Right renal cortex interstitium (tissue), 3 donors: ENCODE results near the gene SYT2. TPM values are rescaled to one million over a fixed set of nuclear protein-coding genes. Genes with fewer than 3 reads are reported as not detected.
"Not testable (repeated sequence)": the region's sequence is repeated elsewhere in the genome, so short reads cannot be mapped to it uniquely, and the experiment has no call there.

Source experiments
- DNase-seq, 3 donors: peaks; one replicate each; pipeline ENCODE4 v3.0.0-alpha.2; 2013; ENCODE audit warnings: low read depth in 3 of 3, low spot score in 2 of 3
- polyA plus RNA-seq, 3 donors: library from polyadenylated mRNA; unstranded; fragments of 120-200 nt; gene quantifications; one replicate each; pipeline ENCODE4 v1.2.1, GENCODE V29; 2013; ENCODE audit not compliant: insufficient read length in 3 of 3

The SYT2 gene
- polyA plus RNA-seq, 3 donors = 2.3 to 2.5 (median 2.4) TPM

DNA sequence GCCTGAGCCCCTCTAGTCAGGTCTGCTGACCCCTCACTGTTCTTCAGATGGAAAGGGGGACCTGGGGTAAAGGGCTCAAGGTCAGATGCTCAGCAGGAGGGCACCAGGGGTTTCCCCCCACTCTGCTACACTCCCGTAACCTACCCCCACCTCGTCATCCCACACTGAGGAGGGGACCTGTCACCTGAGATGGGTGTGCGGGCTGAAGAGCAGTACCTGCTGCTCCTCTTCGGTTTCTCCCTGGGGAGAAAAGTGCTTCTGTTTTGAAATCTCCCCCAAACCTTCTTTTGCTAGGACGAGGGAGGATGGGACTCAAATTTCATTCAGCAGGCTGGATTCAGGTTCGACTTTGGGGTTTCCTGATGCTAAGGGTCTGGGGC, 65.2 kb downstream of the SYT2 start:
- DNase-seq = no peak

DNA sequence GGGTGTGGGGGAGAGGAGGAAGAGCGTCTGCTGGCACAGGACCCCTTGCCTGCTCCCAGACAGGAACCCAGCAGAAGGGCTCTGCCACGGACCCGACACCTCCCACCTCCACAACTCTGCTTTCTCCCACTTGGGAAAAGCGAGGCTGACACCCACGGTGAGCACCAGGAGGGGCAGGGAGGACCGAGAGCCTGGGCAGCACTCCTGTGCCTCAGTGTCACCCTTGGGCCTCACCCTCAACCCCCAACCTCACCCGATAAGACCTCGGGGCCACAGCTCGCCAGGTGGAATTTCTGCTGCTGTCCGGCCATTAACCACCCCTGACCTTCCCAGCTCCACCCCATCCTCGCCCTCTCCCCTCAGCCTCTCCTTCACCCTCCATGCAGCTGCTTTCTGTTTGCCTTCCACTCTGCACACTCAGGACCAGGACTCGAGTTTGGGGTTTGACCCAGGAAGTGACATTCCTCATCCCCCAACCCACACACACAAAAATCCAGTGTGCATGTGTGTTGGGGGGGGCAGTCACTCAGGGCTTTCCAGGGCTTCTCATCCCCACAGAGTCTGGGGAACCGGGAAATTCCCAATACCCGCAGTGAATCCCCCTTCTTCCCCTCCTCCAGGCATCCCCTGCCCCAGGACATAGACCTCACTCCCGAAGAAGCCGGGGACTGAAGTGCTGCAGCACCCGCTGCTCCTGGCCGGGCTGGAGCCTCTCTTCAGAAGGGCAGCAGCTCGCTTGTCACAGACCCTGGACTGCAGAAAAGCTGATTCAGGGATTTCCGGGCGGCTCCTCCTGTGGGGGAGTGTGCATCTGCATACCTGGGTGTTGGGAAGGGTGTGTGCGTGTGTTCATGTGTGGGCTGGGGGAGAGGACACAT, 65.8 kb downstream of the SYT2 start:
- DNase-seq = no peak

DNA sequence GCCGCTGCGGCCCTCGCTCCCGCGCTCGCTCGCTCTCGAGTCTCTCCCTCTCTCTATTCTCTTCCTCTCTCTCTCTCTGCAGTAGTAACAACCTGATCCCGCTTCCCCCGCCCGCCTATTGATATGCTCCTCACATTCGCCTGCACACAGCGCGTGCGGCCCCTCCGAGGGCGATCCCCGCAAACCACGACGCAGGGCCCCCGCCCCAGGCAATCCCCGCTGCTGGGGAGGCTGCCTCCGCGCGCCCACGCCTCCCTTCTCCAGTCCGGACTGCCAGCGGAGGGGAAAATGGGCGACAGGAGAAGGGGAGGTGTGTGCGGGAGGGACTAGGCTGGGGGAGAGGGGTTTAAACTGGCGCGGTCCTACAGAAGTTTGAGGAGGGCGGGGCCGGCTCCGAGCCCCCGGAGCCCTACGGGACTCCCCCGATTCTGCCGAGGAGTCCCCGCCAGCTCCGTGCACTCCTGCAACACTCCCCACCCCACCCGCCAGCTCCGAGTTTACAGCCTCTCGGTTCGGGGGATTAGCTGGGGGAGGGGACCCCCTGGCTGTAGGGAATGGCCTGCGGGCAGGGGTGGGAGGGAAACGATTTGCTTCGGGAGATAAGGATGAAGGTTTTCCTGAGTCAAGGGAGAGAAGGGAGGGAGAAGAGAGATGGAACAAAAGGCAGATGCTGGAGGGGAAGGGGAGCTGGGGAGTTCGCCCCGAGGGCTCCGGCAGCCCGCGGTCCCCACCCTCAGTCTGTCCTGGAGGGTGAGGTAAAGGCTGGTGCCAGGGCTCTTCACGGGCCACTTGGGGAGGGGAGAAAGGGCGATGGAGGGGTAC, 66.6 kb downstream of the SYT2 start:
- DNase-seq = no peak

DNA sequence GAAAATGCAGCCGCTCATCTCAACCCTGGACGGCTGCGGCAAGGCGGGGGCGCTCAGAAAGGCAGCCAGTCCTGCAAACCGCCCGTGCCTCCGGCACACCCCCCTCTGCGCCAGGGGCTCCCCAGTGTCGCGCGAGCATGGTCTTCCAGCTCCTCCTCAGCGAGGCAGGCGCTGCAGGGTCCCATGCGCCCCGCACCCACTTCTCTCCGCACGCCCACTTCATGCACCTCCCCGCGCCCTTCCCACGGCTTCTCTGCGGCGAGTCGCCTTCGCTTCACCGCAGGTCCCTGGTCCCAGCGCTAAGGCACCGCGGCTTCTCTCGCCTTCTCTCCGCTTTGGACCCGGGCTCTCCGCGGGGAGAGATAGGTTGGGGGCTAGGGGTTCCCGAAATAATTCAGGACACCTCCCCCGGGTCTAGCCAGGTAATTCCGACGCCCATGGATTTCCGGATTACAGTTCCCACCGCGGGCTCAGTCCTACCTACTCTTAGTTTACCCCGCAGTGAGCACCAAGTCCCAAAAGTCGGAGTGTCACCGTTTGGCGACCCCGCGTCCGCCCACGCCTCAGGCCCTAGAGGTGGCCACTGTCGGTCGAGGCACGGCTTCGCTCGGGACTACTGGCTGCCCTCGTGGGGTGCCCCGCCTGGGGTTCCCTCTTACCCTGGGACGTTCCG, 67.5 kb downstream of the SYT2 start:
- no peak for DNase-seq

DNA sequence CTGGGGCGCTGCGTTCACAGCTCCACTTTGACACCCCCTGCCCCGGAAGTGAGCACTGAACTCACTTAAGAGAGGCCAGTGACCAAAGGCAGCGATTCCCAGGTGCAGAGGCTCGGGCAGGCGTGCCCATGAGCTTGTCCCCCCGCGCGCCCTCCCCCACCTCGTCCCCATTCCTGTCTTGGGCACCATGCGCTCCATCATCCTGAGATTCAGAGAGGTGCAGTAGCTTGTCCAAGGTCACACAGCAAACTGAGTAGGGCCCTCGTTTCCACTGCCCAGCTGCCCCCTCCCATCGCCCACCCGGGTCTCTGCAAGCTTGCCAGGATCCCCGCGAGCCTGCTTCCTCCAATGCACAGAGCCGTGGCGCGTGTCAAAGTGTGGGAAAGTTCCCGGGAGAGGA, 68.0 kb downstream of the SYT2 start:
- DNase-seq = no peak

DNA sequence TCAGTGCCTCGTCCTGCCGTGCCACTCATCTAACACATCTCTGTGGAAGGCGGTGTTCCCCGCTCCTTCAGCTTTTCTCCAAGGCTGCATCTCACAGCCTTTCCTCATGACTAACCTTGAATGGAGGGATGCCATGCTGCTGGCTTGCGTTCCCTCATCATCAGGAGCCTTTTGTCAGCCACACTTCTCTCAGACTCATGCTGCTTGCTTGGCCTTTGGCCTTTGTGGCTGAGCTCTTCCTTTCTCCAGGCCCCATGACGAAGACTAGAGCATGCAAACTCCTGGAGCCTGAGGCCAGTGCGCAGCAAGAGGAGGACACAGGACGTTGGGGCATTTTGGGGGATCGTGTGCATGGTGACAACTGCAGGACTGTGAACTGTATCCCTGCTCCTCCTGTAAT, 70.8 kb downstream of the SYT2 start:
- DNase-seq = no peak

DNA sequence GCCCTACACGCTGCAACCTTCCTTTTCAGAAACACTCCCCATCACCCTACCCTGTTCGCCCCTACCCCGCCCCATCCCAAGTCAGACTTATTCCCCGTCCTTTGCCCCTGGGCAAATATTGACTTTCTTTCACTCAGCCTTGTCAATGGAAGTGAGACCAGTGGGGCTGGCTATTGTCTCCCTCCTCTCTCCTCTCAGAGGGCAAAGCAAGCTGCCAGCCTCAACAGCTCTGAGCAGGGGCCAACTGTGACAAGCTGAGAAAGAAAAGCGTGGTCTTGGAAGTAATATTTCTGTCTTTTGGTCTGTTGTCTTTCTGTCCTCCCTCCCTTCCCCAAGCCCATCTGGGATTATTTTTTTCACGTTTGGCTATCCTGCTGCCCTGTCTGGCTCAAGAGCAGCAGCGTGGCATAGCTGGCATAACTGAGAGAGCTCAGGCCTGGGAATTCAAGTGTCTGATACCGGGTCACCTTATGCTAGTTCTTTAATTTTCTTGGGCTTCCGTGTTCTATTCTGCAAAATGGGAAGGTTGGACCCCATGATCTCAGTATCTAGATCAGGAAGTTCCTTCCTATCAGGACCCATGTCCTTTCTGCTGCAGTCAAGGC, 71.5 kb downstream of the SYT2 start:
- not testable (repeated sequence) for DNase-seq

DNA sequence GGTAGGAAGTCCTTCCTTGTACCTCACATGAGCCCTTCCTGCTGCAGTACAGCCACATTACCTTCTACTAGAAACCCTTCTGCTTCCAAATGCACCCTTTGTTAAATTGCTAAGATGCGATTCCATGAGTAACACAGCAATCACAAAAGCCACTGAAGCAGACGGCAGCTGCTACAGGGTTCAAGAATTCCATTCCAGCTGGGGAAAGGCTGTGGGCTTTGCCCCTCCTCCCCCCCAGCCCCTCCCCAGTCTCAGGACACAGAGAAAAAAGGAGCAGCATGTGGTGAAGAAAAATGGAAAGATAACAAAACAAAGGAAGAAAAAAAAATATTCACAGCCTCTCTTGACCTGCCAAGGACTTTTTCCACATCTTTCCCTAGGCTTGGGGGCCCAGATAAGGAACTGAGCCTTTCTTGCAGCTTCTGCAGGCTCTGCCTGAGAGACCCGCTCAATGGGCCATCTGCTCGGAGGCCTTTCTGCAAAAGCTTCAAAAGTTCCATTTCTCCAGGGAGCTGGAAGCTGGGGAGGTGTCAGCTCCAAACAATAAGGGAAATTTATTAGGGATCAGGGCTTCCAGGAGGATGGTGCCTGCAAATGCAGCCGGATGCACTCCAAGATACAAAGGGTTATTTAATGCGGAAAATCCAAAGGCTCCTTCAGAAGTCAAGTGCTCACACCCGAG, 72.1 kb downstream of the SYT2 start:
- DNase-seq = no peak

DNA sequence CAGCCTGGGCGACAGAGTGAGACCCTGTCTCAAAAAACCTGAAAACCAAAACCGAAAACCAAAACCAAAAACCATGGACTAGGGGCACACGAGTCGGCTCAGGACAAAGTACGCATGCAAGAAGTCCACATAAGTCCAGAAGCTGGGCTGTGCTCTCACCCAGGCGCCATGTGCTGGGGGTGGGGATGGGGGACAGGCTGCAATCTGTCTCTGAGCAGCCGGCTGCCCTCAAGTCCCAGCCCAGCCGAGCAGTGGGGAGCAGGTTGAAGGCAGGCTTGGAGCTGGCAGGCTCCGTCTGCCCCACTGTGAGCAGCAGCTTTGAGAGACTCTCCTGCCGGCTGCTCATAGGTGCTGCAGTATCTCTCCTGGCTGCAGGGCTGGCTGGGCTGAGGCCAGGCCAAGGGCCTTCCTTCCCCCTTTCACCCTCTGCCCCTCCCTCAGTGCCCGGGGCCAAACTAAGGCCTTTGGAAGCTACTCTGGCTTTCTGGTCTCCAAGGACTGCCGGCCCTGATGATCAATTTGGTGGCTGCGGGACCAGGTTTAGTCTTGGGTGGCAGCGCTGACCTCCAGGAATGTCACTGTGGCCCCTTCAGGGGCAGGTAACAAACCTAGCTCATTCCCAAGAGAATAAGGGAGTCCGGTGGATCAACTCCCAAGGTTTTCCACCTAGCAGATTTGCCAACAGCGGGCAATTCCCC, 72.8 kb downstream of the SYT2 start:
- DNase-seq = not testable (repeated sequence)

DNA sequence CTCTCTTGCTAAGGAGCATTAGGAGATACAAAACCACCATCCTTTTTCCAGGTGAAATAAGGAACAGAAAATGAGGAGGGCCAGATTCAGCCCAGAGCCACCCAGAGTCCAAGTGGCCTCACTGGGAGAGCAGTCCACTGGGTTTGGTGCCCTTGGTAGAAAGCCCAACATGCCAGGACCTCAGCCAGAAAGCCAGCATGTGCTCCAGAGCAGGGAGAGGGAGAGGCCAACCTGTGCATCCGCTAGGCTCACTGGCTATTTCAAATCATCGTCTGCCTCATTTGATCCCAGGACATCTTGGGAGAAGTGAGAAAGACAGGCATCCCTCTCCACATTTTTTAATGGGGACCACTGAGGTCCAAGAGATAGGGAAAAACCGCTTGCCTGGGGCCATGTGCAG, 74.1 kb downstream of the SYT2 start:
- not testable (repeated sequence) for DNase-seq

DNA sequence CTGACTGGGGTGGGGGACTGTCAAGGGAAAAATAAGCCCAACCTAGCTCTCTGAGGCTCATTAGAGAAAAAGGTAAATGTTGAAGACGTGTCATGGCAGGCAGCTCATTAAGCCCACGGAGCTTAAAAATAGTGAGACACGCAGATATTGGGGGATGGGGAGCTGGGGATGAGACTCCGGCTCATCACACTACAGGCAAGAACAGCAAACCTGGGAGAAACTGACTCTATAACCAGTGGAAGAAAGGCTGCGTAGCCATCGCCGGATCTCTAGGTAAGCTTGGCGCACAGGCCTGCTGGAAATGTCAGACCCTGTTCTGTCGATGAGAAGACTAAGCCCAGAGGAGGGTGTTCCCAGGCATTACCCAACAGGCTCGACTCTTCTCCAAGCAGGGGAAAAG, 78.0 kb downstream of the SYT2 start:
- DNase-seq = no peak

DNA sequence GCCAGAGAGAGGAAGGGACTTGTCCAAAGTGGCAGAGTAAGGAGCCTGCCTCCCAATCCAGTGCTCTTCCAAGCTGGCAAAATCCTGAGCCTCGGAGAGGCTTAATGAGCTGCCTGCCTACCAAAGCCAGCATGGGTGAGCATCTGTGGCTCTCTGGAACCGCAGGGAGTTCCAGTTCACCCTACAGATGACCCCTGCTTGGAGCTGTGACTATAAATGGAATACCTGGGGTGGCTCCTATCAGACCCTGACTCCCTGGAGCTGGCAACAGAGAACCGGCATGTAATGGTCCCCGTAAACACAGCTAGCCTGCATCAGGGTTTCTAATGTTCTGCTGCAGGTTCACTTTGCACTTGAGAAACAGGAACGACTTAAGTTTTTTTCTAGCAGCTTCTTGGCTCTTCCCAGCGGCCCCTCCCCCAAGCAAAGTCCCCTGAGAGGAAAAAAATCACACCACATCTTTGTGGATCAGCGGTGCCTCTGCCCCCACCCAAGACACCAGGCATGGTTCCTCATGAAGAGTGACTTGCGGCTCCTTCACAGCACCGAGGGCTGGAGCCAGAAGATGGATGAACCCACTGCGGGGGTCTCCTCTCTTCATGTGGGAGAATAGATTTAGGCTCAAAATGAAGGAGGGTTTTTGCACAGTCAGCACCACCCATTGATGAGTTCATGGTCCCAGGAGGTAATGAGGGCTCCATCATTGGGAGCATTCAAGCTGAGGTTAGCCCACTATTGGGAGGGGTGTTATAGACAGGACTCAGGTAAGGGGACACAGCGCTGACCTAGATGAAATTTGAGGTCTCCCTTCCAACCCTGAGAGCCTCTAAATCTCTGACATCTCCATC, 79.0 kb downstream of the SYT2 start:
- no peak for DNase-seq

DNA sequence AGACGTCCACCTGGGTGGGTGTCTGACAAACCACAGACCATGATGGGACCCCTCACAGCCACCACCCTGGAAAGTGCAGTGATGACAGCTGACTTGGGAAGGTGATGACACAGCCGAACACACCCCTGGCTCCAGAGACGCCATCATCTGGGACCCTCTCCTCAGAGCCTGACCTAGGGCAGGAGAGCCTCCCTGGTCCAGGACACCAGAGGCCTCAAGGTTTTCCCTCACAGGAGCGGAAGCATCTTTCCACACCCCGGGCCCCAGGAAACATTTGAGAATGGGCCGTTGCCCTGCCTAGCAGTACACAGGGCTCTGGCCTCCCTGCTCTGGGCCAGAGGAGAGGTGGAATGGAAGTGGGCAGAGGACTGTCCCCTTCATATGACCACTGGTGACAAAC, 79.7 kb downstream of the SYT2 start:
- DNase-seq = no peak

DNA sequence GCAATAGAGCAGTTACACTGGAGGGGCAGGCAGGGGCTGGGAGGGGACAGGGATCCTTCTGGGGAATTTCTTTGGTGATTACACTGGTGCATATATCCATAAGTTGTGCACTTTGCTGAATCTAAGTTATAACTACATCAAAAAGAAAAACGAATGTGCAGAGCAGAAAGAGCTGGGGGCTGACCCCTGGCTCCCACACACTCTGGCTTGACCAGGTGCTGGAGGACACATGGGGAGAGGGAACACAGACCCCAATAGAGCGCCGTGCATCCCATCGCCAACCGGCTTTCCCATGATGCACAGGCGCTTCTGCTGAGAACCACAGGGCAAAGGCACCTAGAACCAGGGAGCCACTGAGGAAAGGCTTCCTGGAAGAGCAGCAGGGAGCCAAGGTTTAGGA, 80.2 kb downstream of the SYT2 start:
- not testable (repeated sequence) for DNase-seq

DNA sequence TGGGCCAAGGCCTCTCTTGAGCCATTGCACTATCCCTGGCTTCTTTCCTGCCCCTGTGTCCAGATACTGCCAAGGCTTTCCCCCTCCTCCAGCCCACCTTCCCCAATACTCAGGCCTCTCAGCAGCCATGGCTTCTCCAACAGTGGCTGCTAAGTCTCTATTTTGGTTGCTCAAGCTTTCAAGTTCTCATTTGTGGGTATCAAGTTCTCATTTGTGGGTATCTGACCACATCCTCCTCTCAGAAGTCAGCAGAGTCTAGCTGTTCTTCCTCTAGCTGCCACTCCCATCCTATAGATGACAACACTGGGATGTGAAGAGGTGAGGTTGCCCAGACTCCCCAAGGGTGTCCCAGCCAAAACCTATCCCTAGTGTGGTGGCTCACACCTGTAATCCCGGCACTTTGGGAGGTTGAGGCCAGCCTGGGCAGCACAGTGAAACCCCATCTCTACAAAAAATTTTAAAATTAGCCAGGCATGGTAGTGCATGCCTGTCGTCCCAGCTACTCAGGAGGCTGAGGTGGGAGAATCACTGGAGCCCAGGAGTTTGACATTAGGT, 80.9 kb downstream of the SYT2 start:
- DNase-seq = not testable (repeated sequence)

DNA sequence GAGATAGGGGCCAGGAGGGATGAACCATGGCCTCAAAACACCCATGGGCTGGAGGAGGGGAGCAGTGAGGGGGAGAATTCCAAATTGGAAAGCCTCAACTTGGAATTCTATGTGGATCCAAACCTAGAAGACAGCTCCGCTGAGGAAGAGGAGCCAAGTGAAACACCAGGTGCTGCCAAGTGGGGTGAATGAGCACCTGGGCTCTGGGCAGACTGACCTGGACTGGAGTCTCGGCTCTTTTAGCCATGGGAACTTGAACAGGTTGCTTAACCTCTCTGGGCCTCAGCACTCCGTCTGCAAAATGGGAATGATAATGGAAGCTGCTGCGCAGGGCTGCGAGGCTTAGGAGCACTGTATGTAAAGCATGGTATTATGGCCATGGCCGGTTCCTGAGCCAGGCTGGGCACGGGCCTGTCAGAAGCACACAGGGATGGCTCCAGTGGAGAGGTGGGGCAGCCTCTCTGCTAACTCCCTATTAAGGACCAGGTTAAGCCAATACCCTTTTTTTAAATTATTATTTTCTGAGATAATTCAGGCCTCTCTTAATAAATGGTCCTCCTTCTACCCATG, 81.5 kb downstream of the SYT2 start:
- no peak for DNase-seq

DNA sequence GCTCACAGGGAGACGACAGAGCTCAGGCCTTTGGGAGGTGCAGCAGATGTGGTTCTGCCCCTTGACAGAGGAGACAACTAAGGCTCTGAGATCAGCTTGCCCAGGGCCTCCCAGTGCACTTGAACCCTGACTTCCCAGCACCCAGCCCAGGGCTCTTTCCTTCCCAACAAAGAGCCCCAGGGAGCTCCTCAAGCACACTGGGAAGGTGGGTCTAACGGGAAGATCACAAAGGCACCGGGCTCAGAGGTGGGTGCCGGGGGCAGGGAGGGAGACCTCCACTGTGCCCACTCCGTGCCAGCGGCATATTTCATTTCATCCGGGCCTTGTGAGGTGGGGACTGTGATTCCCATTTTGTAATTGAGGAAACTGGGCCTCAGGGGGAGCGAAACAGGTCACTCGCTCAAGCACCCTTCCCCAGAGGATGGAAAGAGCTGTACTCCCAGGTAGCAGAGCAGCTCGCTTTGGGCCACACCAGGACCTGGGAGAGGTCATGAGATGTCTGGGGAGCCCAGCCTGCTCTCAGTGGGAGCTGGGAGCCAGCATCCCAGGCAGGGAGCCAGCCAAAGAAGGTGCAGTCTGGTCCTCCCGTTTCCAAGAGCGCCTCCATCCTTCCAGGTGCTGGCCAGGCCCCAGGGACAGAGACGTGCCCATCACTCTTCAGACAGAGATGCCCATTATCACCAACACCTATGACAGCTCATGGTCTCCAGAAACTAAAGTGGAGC, 82.3 kb downstream of the SYT2 start:
- no peak for DNase-seq

DNA sequence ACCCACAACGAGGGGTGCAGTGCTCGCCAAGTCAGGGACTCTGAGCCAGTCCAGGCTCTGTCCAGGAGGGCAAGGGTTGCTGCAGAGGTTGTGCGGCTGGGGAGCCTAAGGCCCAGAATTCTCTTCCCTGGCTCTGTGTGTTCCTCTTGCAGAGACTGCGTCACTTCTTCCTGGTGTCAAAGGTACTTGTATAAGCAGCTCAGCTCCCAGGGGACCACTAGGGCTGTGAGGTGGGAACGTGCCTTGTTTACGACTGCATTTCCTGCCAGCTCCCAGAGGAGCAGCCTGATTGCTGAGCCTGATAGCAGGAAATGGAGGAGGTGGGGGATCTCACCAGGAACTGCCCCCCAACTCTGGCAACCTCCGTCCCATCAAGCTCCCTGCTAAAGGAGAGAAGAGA, 83.2 kb downstream of the SYT2 start:
- DNase-seq = not testable (repeated sequence)
